WTC11 (cell line): ENCODE data around the gene IL36A. TPM values are rescaled to one million over a fixed set of nuclear protein-coding genes. Genes with fewer than 3 reads are reported as not detected.

Experiments used
- ATAC-seq: fragments of 200-7000 bp; cut with Tn5 transposase; 2 replicates; pipeline ENCODE4 v1.10.0; 2021; ENCODE audit warnings: mild to moderate bottlenecking, moderate library complexity
- CTCF ChIA-PET: fragments of 300-600 bp; sonication (Branson Sonifier 250); formaldehyde crosslinking; loops from one replicate; lab custom pipeline; 2021; ENCODE audit warnings: antibody characterized with exemption; lab: Charles Lee
- POLR2A ChIA-PET: fragments of 350-600 bp; sonication (Branson Sonifier 250); formaldehyde crosslinking; loops from one replicate; lab custom pipeline; 2021; ENCODE audit warnings: antibody characterized with exemption; lab: Charles Lee
- DNase-seq: peaks from one replicate; pipeline ENCODE4 v3.0.0; 2021; ENCODE audit warnings: low spot score
- H3K27ac Mint-ChIP-seq: 2 replicates; pipeline ENCODE4 v1.8.0; 2021; ENCODE audit warnings: mixed read lengths
- H3K27me3 Mint-ChIP-seq: 2 replicates; pipeline ENCODE4 v1.8.0; 2021; ENCODE audit warnings: low read depth, mild to moderate bottlenecking, moderate library complexity, mixed read lengths
- H3K36me3 Mint-ChIP-seq: 2 replicates; pipeline ENCODE4 v1.8.0; 2021; ENCODE audit warnings: mixed read lengths
- H3K4me1 Mint-ChIP-seq: 2 replicates; pipeline ENCODE4 v1.8.0; 2022; ENCODE audit warnings: mixed read lengths
- H3K4me3 Mint-ChIP-seq: 2 replicates; pipeline ENCODE4 v1.8.0; 2021; ENCODE audit warnings: mild to moderate bottlenecking, moderate library complexity, mixed read lengths
- H3K9me3 Mint-ChIP-seq: 2 replicates; pipeline ENCODE4 v1.8.0; 2021; ENCODE audit warnings: mixed read lengths
- CREB1 ChIP-seq: sonication (generic); formaldehyde crosslinking; IDR thresholded peaks from 2 replicates; pipeline ENCODE4 v1.8.0; 2023; ENCODE audit warnings: mild to moderate bottlenecking, missing genetic modification reagents
- ETV6 ChIP-seq: sonication (generic); formaldehyde crosslinking; IDR thresholded peaks from 2 replicates; pipeline ENCODE4 v1.8.1; 2022; ENCODE audit warnings: mild to moderate bottlenecking, missing genetic modification reagents
- GABPB1 ChIP-seq: sonication (generic); formaldehyde crosslinking; IDR thresholded peaks from 2 replicates; pipeline ENCODE4 v1.8.1; 2023; ENCODE audit warnings: mild to moderate bottlenecking, missing genetic modification reagents
- IRF2 ChIP-seq: sonication (generic); formaldehyde crosslinking; IDR thresholded peaks from 2 replicates; pipeline ENCODE4 v1.8.0; 2022; ENCODE audit warnings: low read depth, missing genetic modification reagents, borderline replicate concordance
- JAZF1 ChIP-seq: fragments of 250-450 bp; sonication (Bioruptor Pico); IDR thresholded peaks from 2 replicates; pipeline ENCODE4 v1.9.0; 2021; ENCODE audit warnings: moderate library complexity, mild to moderate bottlenecking, inconsistent platforms
- KAT7 ChIP-seq: sonication (generic); formaldehyde crosslinking; IDR thresholded peaks from 2 replicates; pipeline ENCODE4 v1.8.1; 2023; ENCODE audit warnings: missing genetic modification reagents, mild to moderate bottlenecking, borderline replicate concordance
- MXD4 ChIP-seq: fragments of 250-450 bp; sonication (Bioruptor Pico); IDR thresholded peaks from 2 replicates; pipeline ENCODE4 v1.8.0; 2021; ENCODE audit warnings: mild to moderate bottlenecking, moderate library complexity, borderline replicate concordance
- NR1H2 ChIP-seq: sonication (generic); formaldehyde crosslinking; IDR thresholded peaks from 2 replicates; pipeline ENCODE4 v1.9.0; 2021; ENCODE audit warnings: mild to moderate bottlenecking, moderate library complexity, missing genetic modification reagents
- OVOL2 ChIP-seq: fragments of 250-450 bp; sonication (Bioruptor Pico); IDR thresholded peaks from 2 replicates; pipeline ENCODE4 v1.9.0; 2021; ENCODE audit warnings: mild to moderate bottlenecking, borderline replicate concordance
- RELA ChIP-seq: sonication (generic); formaldehyde crosslinking; IDR thresholded peaks from 2 replicates; pipeline ENCODE4 v1.8.1; 2022; ENCODE audit warnings: missing genetic modification reagents, mild to moderate bottlenecking, borderline replicate concordance
- SOX15 ChIP-seq: fragments of 250-450 bp; sonication (Bioruptor Pico); IDR thresholded peaks from 2 replicates; pipeline ENCODE4 v1.9.0; 2021; ENCODE audit warnings: mild to moderate bottlenecking
- ZBTB21 ChIP-seq: sonication (generic); formaldehyde crosslinking; IDR thresholded peaks from 2 replicates; pipeline ENCODE4 v1.8.1; 2023; ENCODE audit warnings: mild to moderate bottlenecking, missing genetic modification reagents, borderline replicate concordance
- ZNF121 ChIP-seq: sonication (generic); formaldehyde crosslinking; IDR thresholded peaks from 2 replicates; pipeline ENCODE4 v1.8.0; 2023; ENCODE audit warnings: missing genetic modification reagents
- ZNF219 ChIP-seq: sonication (generic); formaldehyde crosslinking; IDR thresholded peaks from 2 replicates; pipeline ENCODE4 v1.8.0; 2023; ENCODE audit warnings: missing genetic modification reagents, mild to moderate bottlenecking, borderline replicate concordance
- ZNF232 ChIP-seq: sonication (generic); formaldehyde crosslinking; IDR thresholded peaks from 2 replicates; pipeline ENCODE4 v1.8.0; 2022; ENCODE audit warnings: mild to moderate bottlenecking, missing genetic modification reagents
- ZNF263 ChIP-seq: sonication (generic); formaldehyde crosslinking; IDR thresholded peaks from 2 replicates; pipeline ENCODE4 v1.8.1; 2022; ENCODE audit warnings: low read depth, mild to moderate bottlenecking, moderate library complexity, missing genetic modification reagents
- ZNF396 ChIP-seq: fragments of 250-450 bp; sonication (Bioruptor Pico); IDR thresholded peaks from 2 replicates; pipeline ENCODE4 v1.8.0; 2021; ENCODE audit warnings: mild to moderate bottlenecking, moderate library complexity, borderline replicate concordance
- ZNF416 ChIP-seq: fragments of 250-450 bp; sonication (Bioruptor Pico); IDR thresholded peaks from 2 replicates; pipeline ENCODE4 v1.9.0; 2021; ENCODE audit warnings: mild to moderate bottlenecking, inconsistent platforms
- ZNF671 ChIP-seq: fragments of 250-450 bp; sonication (Bioruptor Pico); IDR thresholded peaks from 2 replicates; pipeline ENCODE4 v1.8.0; 2021; ENCODE audit warnings: mild to moderate bottlenecking
- total RNA-seq: library from RNA; stranded (reverse); gene quantifications from 3 replicates; pipeline ENCODE4 v1.2.3, GENCODE V29; 2021
- TF ChIP-seq, protein P1 (sequence below): sonication (generic); formaldehyde crosslinking; IDR thresholded peaks from 2 replicates; pipeline ENCODE4 v1.8.1; 2023; ENCODE audit warnings: mild to moderate bottlenecking, missing genetic modification reagents, borderline replicate concordance
- TF ChIP-seq, protein P2 (sequence below): sonication (generic); formaldehyde crosslinking; IDR thresholded peaks from 2 replicates; pipeline ENCODE4 v1.8.1; 2022; ENCODE audit warnings: low read depth, mild to moderate bottlenecking, moderate library complexity, missing genetic modification reagents, borderline replicate concordance
- TF ChIP-seq, protein P3 (sequence below): fragments of 200-600 bp; IDR thresholded peaks from 2 replicates; pipeline ENCODE4 v1.8.0; 2022; ENCODE audit warnings: antibody characterized with exemption
- TF ChIP-seq, protein P4 (sequence below): sonication (generic); formaldehyde crosslinking; IDR thresholded peaks from 2 replicates; pipeline ENCODE4 v1.8.1; 2022; ENCODE audit warnings: missing genetic modification reagents, borderline replicate concordance
- TF ChIP-seq, protein P5 (sequence below): sonication (generic); formaldehyde crosslinking; conservative IDR thresholded peaks from 2 replicates; pipeline ENCODE4 v1.8.1; 2022; ENCODE audit warnings: mild to moderate bottlenecking, missing genetic modification reagents
- TF ChIP-seq, protein P6 (sequence below): sonication (generic); formaldehyde crosslinking; IDR thresholded peaks from 2 replicates; pipeline ENCODE4 v1.8.0; 2023; ENCODE audit warnings: missing genetic modification reagents, mild to moderate bottlenecking, borderline replicate concordance

Gene IL36A
- total RNA-seq, 1 experiment from 2014 or later = not detected

DNA sequence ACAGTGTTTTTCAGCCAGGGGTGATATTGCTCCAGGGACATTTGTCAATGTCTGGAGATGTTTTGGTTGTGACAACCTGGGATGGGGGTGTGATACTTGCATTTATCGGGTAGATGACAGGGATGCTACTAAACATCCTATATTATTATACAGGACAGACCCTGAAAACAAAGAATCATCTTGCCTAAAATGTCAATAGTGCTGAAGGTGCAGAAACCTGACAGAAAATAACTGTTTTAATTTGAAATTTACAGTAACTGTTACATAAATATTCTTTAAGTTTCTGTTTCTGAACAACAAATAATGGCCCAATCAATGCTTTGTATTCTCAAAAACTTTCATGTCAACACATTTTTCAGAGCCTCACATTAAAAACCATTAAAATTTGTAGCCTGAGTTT, 2.0 kb downstream of the IL36A start:
- no peak overlapping the region for H3K27ac Mint-ChIP-seq
- ATAC-seq (no peak), DNase-seq (no peak)
- TF ChIP-seq ZNF671 (CRISPR knock-in tag) (no peak), ZNF416 (CRISPR knock-in tag) (no peak), ZBTB21 (CRISPR knock-in tag) (no peak), IRF2 (no peak), JAZF1 (CRISPR knock-in tag) (no peak), KAT7 (no peak), ZNF121 (CRISPR knock-in tag) (no peak), GABPB1 (CRISPR knock-in tag) (no peak), ZNF263 (CRISPR knock-in tag) (no peak), MXD4 (CRISPR knock-in tag) (no peak), ZNF219 (CRISPR knock-in tag) (no peak), ZNF396 (CRISPR knock-in tag) (no peak)
- TF ChIP-seq, protein P1, sequence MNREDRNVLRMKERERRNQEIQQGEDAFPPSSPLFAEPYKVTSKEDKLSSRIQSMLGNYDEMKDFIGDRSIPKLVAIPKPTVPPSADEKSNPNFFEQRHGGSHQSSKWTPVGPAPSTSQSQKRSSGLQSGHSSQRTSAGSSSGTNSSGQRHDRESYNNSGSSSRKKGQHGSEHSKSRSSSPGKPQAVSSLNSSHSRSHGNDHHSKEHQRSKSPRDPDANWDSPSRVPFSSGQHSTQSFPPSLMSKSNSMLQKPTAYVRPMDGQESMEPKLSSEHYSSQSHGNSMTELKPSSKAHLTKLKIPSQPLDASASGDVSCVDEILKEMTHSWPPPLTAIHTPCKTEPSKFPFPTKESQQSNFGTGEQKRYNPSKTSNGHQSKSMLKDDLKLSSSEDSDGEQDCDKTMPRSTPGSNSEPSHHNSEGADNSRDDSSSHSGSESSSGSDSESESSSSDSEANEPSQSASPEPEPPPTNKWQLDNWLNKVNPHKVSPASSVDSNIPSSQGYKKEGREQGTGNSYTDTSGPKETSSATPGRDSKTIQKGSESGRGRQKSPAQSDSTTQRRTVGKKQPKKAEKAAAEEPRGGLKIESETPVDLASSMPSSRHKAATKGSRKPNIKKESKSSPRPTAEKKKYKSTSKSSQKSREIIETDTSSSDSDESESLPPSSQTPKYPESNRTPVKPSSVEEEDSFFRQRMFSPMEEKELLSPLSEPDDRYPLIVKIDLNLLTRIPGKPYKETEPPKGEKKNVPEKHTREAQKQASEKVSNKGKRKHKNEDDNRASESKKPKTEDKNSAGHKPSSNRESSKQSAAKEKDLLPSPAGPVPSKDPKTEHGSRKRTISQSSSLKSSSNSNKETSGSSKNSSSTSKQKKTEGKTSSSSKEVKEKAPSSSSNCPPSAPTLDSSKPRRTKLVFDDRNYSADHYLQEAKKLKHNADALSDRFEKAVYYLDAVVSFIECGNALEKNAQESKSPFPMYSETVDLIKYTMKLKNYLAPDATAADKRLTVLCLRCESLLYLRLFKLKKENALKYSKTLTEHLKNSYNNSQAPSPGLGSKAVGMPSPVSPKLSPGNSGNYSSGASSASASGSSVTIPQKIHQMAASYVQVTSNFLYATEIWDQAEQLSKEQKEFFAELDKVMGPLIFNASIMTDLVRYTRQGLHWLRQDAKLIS (CRISPR knock-in tag) = no peak
- TF ChIP-seq, protein P2, sequence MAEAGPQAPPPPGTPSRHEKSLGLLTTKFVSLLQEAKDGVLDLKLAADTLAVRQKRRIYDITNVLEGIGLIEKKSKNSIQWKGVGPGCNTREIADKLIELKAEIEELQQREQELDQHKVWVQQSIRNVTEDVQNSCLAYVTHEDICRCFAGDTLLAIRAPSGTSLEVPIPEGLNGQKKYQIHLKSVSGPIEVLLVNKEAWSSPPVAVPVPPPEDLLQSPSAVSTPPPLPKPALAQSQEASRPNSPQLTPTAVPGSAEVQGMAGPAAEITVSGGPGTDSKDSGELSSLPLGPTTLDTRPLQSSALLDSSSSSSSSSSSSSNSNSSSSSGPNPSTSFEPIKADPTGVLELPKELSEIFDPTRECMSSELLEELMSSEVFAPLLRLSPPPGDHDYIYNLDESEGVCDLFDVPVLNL (CRISPR knock-in tag) = no peak
- TF ChIP-seq, protein P3, sequence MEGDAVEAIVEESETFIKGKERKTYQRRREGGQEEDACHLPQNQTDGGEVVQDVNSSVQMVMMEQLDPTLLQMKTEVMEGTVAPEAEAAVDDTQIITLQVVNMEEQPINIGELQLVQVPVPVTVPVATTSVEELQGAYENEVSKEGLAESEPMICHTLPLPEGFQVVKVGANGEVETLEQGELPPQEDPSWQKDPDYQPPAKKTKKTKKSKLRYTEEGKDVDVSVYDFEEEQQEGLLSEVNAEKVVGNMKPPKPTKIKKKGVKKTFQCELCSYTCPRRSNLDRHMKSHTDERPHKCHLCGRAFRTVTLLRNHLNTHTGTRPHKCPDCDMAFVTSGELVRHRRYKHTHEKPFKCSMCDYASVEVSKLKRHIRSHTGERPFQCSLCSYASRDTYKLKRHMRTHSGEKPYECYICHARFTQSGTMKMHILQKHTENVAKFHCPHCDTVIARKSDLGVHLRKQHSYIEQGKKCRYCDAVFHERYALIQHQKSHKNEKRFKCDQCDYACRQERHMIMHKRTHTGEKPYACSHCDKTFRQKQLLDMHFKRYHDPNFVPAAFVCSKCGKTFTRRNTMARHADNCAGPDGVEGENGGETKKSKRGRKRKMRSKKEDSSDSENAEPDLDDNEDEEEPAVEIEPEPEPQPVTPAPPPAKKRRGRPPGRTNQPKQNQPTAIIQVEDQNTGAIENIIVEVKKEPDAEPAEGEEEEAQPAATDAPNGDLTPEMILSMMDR = no peak
- TF ChIP-seq, protein P4, sequence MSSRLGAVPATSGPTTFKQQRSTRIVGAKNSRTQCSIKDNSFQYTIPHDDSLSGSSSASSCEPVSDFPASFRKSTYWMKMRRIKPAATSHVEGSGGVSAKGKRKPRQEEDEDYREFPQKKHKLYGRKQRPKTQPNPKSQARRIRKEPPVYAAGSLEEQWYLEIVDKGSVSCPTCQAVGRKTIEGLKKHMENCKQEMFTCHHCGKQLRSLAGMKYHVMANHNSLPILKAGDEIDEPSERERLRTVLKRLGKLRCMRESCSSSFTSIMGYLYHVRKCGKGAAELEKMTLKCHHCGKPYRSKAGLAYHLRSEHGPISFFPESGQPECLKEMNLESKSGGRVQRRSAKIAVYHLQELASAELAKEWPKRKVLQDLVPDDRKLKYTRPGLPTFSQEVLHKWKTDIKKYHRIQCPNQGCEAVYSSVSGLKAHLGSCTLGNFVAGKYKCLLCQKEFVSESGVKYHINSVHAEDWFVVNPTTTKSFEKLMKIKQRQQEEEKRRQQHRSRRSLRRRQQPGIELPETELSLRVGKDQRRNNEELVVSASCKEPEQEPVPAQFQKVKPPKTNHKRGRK (CRISPR knock-in tag) = no peak
- TF ChIP-seq, protein P5, sequence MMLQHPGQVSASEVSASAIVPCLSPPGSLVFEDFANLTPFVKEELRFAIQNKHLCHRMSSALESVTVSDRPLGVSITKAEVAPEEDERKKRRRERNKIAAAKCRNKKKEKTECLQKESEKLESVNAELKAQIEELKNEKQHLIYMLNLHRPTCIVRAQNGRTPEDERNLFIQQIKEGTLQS (CRISPR knock-in tag) = no peak
- H3K36me3 Mint-ChIP-seq = no peaks in the 10 kb centered on the region; the same call in 1 of the 2 replicates
- peaks cover 31% of the 10 kb centered on the region for H3K9me3 Mint-ChIP-seq
- CTCF ChIA-PET = no interaction called here
- H3K4me1 Mint-ChIP-seq = no peaks in the 10 kb centered on the region
- H3K4me3 Mint-ChIP-seq = no peak overlapping the region
- H3K27me3 Mint-ChIP-seq = peaks cover 31% of the 10 kb centered on the region
- POLR2A ChIA-PET = no interaction called here

DNA sequence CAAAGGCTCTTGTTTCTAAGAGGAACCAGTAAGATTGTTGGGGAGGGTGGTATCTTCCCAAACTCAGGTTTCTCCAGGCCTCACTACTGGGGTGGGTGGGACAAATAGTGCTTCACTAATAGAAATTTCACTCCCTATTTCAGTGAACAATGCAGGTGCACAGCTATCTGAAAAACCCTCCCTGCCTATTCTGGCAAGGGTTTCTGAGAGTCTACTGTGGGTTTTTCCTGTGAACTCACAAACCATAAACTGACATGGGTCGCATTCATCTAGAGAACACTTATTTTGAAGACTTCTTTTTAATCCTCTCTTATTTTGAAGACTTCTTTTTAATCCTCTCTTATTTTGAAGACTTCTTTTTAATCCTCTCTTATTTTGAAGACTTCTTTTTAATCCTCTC, 4.4 kb downstream of the IL36A start:
- peaks cover 14% of the 10 kb centered on the region for H3K27me3 Mint-ChIP-seq
- H3K4me1 Mint-ChIP-seq = no peaks in the 10 kb centered on the region
- ATAC-seq = no peak
- POLR2A ChIA-PET = no interaction called here
- H3K36me3 Mint-ChIP-seq = no peaks in the 10 kb centered on the region
- DNase-seq = no peak
- H3K9me3 Mint-ChIP-seq = peaks cover 29% of the 10 kb centered on the region
- no peak overlapping the region for H3K27ac Mint-ChIP-seq
- no peak overlapping the region for H3K4me3 Mint-ChIP-seq
- CTCF ChIA-PET = no interaction called here
- TF ChIP-seq CREB1 (CRISPR knock-in tag) = no peak
- no peak for TF ChIP-seq ZNF671 (CRISPR knock-in tag)
- TF ChIP-seq RELA (CRISPR knock-in tag) = no peak
- TF ChIP-seq ETV6 (CRISPR knock-in tag) = no peak
- TF ChIP-seq, protein P6, sequence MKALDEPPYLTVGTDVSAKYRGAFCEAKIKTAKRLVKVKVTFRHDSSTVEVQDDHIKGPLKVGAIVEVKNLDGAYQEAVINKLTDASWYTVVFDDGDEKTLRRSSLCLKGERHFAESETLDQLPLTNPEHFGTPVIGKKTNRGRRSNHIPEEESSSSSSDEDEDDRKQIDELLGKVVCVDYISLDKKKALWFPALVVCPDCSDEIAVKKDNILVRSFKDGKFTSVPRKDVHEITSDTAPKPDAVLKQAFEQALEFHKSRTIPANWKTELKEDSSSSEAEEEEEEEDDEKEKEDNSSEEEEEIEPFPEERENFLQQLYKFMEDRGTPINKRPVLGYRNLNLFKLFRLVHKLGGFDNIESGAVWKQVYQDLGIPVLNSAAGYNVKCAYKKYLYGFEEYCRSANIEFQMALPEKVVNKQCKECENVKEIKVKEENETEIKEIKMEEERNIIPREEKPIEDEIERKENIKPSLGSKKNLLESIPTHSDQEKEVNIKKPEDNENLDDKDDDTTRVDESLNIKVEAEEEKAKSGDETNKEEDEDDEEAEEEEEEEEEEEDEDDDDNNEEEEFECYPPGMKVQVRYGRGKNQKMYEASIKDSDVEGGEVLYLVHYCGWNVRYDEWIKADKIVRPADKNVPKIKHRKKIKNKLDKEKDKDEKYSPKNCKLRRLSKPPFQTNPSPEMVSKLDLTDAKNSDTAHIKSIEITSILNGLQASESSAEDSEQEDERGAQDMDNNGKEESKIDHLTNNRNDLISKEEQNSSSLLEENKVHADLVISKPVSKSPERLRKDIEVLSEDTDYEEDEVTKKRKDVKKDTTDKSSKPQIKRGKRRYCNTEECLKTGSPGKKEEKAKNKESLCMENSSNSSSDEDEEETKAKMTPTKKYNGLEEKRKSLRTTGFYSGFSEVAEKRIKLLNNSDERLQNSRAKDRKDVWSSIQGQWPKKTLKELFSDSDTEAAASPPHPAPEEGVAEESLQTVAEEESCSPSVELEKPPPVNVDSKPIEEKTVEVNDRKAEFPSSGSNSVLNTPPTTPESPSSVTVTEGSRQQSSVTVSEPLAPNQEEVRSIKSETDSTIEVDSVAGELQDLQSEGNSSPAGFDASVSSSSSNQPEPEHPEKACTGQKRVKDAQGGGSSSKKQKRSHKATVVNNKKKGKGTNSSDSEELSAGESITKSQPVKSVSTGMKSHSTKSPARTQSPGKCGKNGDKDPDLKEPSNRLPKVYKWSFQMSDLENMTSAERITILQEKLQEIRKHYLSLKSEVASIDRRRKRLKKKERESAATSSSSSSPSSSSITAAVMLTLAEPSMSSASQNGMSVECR (CRISPR knock-in tag) = no peak
- TF ChIP-seq JAZF1 (CRISPR knock-in tag) = no peak
- no peak for TF ChIP-seq ZNF232 (CRISPR knock-in tag)
- TF ChIP-seq OVOL2 = no peak
- TF ChIP-seq SOX15 (CRISPR knock-in tag) = no peak
- no peak for TF ChIP-seq NR1H2
